WTC11 (cell line): Measurements from ENCODE around the gene SMYD3. TPM values are rescaled to one million over a fixed set of nuclear protein-coding genes. Genes with fewer than 3 reads are reported as not detected.
A peak's percentile ranks its signal among the peaks of the same experiment; 100 is the strongest.

ENCODE experiments used
- ATAC-seq: fragments of 200-7000 bp; cut with Tn5 transposase; 2 replicates; pipeline ENCODE4 v1.10.0; 2021; ENCODE audit warnings: mild to moderate bottlenecking, moderate library complexity
- CTCF ChIA-PET: fragments of 300-600 bp; sonication (Branson Sonifier 250); formaldehyde crosslinking; loops from one replicate; lab custom pipeline; 2021; ENCODE audit warnings: antibody characterized with exemption; lab: Charles Lee
- POLR2A ChIA-PET: fragments of 350-600 bp; sonication (Branson Sonifier 250); formaldehyde crosslinking; loops from one replicate; lab custom pipeline; 2021; ENCODE audit warnings: antibody characterized with exemption; lab: Charles Lee
- DNase-seq: peaks from one replicate; pipeline ENCODE4 v3.0.0; 2021; ENCODE audit warnings: low spot score
- H3K27ac Mint-ChIP-seq: 2 replicates; pipeline ENCODE4 v1.8.0; 2021; ENCODE audit warnings: mixed read lengths
- H3K27me3 Mint-ChIP-seq: 2 replicates; pipeline ENCODE4 v1.8.0; 2021; ENCODE audit warnings: low read depth, mild to moderate bottlenecking, moderate library complexity, mixed read lengths
- H3K36me3 Mint-ChIP-seq: 2 replicates; pipeline ENCODE4 v1.8.0; 2021; ENCODE audit warnings: mixed read lengths
- H3K4me1 Mint-ChIP-seq: 2 replicates; pipeline ENCODE4 v1.8.0; 2022; ENCODE audit warnings: mixed read lengths
- H3K4me3 Mint-ChIP-seq: 2 replicates; pipeline ENCODE4 v1.8.0; 2021; ENCODE audit warnings: mild to moderate bottlenecking, moderate library complexity, mixed read lengths
- H3K9me3 Mint-ChIP-seq: 2 replicates; pipeline ENCODE4 v1.8.0; 2021; ENCODE audit warnings: mixed read lengths
- ELF4 ChIP-seq: sonication (generic); formaldehyde crosslinking; IDR thresholded peaks from 2 replicates; pipeline ENCODE4 v1.8.1; 2022; ENCODE audit warnings: low read depth, mild to moderate bottlenecking, moderate library complexity, missing genetic modification reagents
- ESRRA ChIP-seq: sonication (generic); formaldehyde crosslinking; IDR thresholded peaks from 2 replicates; pipeline ENCODE4 v1.8.1; 2022; ENCODE audit warnings: mild to moderate bottlenecking, missing genetic modification reagents, borderline replicate concordance
- FOXJ3 ChIP-seq: sonication (generic); formaldehyde crosslinking; IDR thresholded peaks from 2 replicates; pipeline ENCODE4 v1.9.0; 2021; ENCODE audit warnings: missing genetic modification reagents, mild to moderate bottlenecking, borderline replicate concordance
- FOXP1 ChIP-seq: sonication (generic); formaldehyde crosslinking; IDR thresholded peaks from 2 replicates; pipeline ENCODE4 v1.8.0; 2022; ENCODE audit warnings: missing genetic modification reagents, mild to moderate bottlenecking, moderate library complexity, borderline replicate concordance
- GRHL2 ChIP-seq: fragments of 250-450 bp; sonication (Bioruptor Pico); IDR thresholded peaks from 2 replicates; pipeline ENCODE4 v1.8.0; 2022; ENCODE audit warnings: mild to moderate bottlenecking, moderate library complexity; ENCODE audit not compliant: insufficient replicate concordance, severe bottlenecking
- JAZF1 ChIP-seq: fragments of 250-450 bp; sonication (Bioruptor Pico); IDR thresholded peaks from 2 replicates; pipeline ENCODE4 v1.9.0; 2021; ENCODE audit warnings: moderate library complexity, mild to moderate bottlenecking, inconsistent platforms
- NFATC4 ChIP-seq: fragments of 250-450 bp; sonication (Bioruptor Pico); IDR thresholded peaks from 2 replicates; pipeline ENCODE4 v1.9.0; 2021; ENCODE audit warnings: mild to moderate bottlenecking
- NFE2L1 ChIP-seq: sonication (generic); formaldehyde crosslinking; IDR thresholded peaks from 2 replicates; pipeline ENCODE4 v1.8.1; 2023; ENCODE audit warnings: missing genetic modification reagents
- SOX15 ChIP-seq: fragments of 250-450 bp; sonication (Bioruptor Pico); IDR thresholded peaks from 2 replicates; pipeline ENCODE4 v1.9.0; 2021; ENCODE audit warnings: mild to moderate bottlenecking
- TEAD1 ChIP-seq: sonication (generic); formaldehyde crosslinking; IDR thresholded peaks from 2 replicates; pipeline ENCODE4 v1.8.0; 2022; ENCODE audit warnings: mild to moderate bottlenecking, missing genetic modification reagents
- ZNF121 ChIP-seq: sonication (generic); formaldehyde crosslinking; IDR thresholded peaks from 2 replicates; pipeline ENCODE4 v1.8.0; 2023; ENCODE audit warnings: missing genetic modification reagents
- total RNA-seq: library from RNA; stranded (reverse); gene quantifications from 3 replicates; pipeline ENCODE4 v1.2.3, GENCODE V29; 2021
- TF ChIP-seq, protein P1 (sequence below): fragments of 250-450 bp; sonication (Bioruptor Pico); IDR thresholded peaks from 2 replicates; pipeline ENCODE4 v1.9.0; 2021; ENCODE audit warnings: mild to moderate bottlenecking, borderline replicate concordance
- TF ChIP-seq, protein P2 (sequence below): fragments of 250-450 bp; sonication (Bioruptor Pico); IDR thresholded peaks from 2 replicates; pipeline ENCODE4 v1.9.0; 2021; ENCODE audit warnings: mild to moderate bottlenecking
- TF ChIP-seq, protein P3 (sequence below): sonication (generic); formaldehyde crosslinking; IDR thresholded peaks from 2 replicates; pipeline ENCODE4 v1.8.1; 2023; ENCODE audit warnings: mild to moderate bottlenecking, moderate library complexity, missing genetic modification reagents
- TF ChIP-seq, protein P4 (sequence below): sonication (generic); formaldehyde crosslinking; IDR thresholded peaks from 2 replicates; pipeline ENCODE4 v1.8.0; 2022; ENCODE audit warnings: mild to moderate bottlenecking, missing genetic modification reagents

The SMYD3 gene
- total RNA-seq, 1 experiment from 2014 or later = 21.4 TPM

DNA sequence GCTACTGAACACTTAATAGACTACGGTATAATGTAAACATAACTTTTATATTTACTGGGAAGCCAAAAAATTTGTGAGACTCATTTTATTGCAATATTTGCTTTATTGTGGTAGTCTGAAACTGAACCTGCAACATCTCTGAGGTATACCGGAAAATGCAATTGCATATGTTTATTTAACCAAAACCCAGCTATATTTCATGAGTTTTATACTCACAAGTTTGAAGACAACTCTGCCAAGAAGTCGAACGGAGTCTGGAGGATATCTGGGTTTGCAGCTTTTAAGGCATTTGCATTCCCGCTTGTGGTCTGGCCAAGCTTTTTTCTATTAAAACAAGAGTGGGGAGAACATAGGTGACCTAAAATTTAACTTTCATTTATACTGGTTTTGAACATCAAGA, 171.9 kb downstream of the SMYD3 start (continued):
- TF ChIP-seq, protein P1, sequence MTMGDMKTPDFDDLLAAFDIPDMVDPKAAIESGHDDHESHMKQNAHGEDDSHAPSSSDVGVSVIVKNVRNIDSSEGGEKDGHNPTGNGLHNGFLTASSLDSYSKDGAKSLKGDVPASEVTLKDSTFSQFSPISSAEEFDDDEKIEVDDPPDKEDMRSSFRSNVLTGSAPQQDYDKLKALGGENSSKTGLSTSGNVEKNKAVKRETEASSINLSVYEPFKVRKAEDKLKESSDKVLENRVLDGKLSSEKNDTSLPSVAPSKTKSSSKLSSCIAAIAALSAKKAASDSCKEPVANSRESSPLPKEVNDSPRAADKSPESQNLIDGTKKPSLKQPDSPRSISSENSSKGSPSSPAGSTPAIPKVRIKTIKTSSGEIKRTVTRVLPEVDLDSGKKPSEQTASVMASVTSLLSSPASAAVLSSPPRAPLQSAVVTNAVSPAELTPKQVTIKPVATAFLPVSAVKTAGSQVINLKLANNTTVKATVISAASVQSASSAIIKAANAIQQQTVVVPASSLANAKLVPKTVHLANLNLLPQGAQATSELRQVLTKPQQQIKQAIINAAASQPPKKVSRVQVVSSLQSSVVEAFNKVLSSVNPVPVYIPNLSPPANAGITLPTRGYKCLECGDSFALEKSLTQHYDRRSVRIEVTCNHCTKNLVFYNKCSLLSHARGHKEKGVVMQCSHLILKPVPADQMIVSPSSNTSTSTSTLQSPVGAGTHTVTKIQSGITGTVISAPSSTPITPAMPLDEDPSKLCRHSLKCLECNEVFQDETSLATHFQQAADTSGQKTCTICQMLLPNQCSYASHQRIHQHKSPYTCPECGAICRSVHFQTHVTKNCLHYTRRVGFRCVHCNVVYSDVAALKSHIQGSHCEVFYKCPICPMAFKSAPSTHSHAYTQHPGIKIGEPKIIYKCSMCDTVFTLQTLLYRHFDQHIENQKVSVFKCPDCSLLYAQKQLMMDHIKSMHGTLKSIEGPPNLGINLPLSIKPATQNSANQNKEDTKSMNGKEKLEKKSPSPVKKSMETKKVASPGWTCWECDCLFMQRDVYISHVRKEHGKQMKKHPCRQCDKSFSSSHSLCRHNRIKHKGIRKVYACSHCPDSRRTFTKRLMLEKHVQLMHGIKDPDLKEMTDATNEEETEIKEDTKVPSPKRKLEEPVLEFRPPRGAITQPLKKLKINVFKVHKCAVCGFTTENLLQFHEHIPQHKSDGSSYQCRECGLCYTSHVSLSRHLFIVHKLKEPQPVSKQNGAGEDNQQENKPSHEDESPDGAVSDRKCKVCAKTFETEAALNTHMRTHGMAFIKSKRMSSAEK (CRISPR knock-in tag) = no peak
- TF ChIP-seq, protein P2, sequence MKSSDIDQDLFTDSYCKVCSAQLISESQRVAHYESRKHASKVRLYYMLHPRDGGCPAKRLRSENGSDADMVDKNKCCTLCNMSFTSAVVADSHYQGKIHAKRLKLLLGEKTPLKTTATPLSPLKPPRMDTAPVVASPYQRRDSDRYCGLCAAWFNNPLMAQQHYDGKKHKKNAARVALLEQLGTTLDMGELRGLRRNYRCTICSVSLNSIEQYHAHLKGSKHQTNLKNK (CRISPR knock-in tag) = no peak
- TF ChIP-seq, protein P3, sequence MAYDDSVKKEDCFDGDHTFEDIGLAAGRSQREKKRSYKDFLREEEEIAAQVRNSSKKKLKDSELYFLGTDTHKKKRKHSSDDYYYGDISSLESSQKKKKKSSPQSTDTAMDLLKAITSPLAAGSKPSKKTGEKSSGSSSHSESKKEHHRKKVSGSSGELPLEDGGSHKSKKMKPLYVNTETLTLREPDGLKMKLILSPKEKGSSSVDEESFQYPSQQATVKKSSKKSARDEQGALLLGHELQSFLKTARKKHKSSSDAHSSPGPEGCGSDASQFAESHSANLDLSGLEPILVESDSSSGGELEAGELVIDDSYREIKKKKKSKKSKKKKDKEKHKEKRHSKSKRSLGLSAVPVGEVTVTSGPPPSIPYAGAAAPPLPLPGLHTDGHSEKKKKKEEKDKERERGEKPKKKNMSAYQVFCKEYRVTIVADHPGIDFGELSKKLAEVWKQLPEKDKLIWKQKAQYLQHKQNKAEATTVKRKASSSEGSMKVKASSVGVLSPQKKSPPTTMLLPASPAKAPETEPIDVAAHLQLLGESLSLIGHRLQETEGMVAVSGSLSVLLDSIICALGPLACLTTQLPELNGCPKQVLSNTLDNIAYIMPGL (CRISPR knock-in tag) = no peak
- TF ChIP-seq SOX15 (CRISPR knock-in tag) (no peak), NFATC4 (CRISPR knock-in tag) (no peak)

DNA sequence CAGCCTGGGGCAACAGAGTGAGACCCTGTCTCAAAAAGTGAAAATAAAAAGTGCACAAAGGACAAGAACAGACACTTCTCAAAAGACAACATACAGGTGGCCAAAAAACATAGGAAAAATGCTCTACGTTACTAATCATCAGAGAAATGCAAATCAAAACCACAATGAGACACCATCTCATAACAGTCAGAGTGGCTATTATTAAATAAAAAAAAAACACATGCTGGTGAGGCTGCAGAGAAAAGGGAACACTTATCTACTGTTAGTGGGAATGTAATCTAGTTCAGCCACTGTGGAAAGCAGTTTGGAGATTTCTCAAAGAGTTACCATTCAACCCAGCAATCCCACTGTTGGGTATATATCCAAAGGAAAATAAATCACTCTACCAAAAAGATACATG, 173.2 kb downstream of the SMYD3 start:
- Mint-ChIP-seq H3K27me3 (no peaks in the 10 kb centered on the region), H3K4me1 (no peaks in the 10 kb centered on the region), H3K4me3 (no peak overlapping the region), H3K27ac (no peak overlapping the region), H3K9me3 (peaks cover 5% of the 10 kb centered on the region), H3K36me3 (peaks cover 5% of the 10 kb centered on the region; the same call in 1 of the 2 replicates)
- CTCF ChIA-PET = no interaction called here
- no peak for ATAC-seq
- DNase-seq = no peak
- TF ChIP-seq ELF4 (CRISPR knock-in tag) (no peak), NFE2L1 (CRISPR knock-in tag) (no peak)
- TF ChIP-seq, protein P4, sequence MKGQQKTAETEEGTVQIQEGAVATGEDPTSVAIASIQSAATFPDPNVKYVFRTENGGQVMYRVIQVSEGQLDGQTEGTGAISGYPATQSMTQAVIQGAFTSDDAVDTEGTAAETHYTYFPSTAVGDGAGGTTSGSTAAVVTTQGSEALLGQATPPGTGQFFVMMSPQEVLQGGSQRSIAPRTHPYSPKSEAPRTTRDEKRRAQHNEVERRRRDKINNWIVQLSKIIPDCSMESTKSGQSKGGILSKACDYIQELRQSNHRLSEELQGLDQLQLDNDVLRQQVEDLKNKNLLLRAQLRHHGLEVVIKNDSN (CRISPR knock-in tag) = no peak
- POLR2A ChIA-PET = no interaction called here

DNA sequence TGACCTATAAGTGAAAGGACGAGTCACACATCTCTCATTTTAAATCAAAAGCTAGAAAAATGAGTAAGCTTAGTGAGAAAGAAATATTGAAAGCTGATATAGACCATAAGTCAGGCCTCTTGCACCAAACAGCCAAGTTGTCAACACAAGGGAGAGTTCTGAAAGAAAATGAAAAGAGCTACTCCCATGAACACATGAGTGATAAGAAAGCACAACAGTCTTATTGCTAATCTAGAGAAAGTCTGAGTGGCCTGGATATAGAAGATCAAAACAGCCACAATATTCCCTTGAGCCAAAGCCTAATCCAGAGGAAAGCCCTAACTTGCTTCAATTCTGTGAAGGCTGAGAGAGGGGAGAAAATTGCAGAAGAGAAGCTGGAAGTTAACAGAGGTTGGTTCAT, 175.0 kb downstream of the SMYD3 start:
- CTCF ChIA-PET = no interaction called here
- H3K9me3 Mint-ChIP-seq = peaks cover 5% of the 10 kb centered on the region
- H3K27me3 Mint-ChIP-seq = no peaks in the 10 kb centered on the region
- no peak overlapping the region for H3K4me3 Mint-ChIP-seq
- 0 out of 2 replicates have a peak overlapping the region, but pooled peaks have one; percentile 40 for H3K27ac Mint-ChIP-seq
- H3K4me1 Mint-ChIP-seq = no peaks in the 10 kb centered on the region
- DNase-seq (no peak), ATAC-seq (no peak)
- peaks cover 5% of the 10 kb centered on the region; the same call in 1 of the 2 replicates for H3K36me3 Mint-ChIP-seq
- TF ChIP-seq FOXJ3 (CRISPR knock-in tag) (no peak), TEAD1 (CRISPR knock-in tag) (no peak), GRHL2 (no peak), NFE2L1 (CRISPR knock-in tag) (no peak), ZNF121 (CRISPR knock-in tag) (no peak), ESRRA (no peak), FOXP1 (CRISPR knock-in tag) (no peak), JAZF1 (CRISPR knock-in tag) (no peak)
- TF ChIP-seq, protein P1 (CRISPR knock-in tag) = no peak
- TF ChIP-seq, protein P3 (CRISPR knock-in tag) = no peak
- POLR2A ChIA-PET = no interaction called here
